Vagina (tissue), 2 donors: ENCODE measurements around the gene OR51B6. TPM values are rescaled to one million over a fixed set of nuclear protein-coding genes. Genes with fewer than 3 reads are reported as not detected.
"Not testable (repeated sequence)": the region's sequence is repeated elsewhere in the genome, so short reads cannot be mapped to it uniquely, and the experiment has no call there.

Source experiments
- DNase-seq, 2 donors: peaks; one replicate each; pipeline ENCODE4 v3.0.0-alpha.2; 2017; ENCODE audit errors: extremely low spot score in 2 of 2
- H3K27ac ChIP-seq: fragments of 200-600 bp; sonication (generic); one replicate; pipeline ENCODE4 v1.5.1; 2019
- H3K27me3 ChIP-seq: fragments of 200-600 bp; sonication (generic); one replicate; pipeline ENCODE4 v1.5.1; 2019
- H3K36me3 ChIP-seq, 2 donors: fragments of 200-600 bp; sonication (generic); one replicate each; pipeline ENCODE4 v1.5.1; 2017 to 2019
- H3K4me1 ChIP-seq: fragments of 200-600 bp; sonication (generic); one replicate; pipeline ENCODE4 v1.5.1; 2019
- H3K4me3 ChIP-seq, 2 donors: fragments of 200-600 bp; sonication (generic); 1 replicate in 1 of 2; 2 replicates in 1 of 2; pipeline ENCODE4 v1.5.1; 2016 to 2019
- H3K9me3 ChIP-seq: fragments of 200-600 bp; sonication (generic); one replicate; pipeline ENCODE4 v1.5.1; 2019
- POLR2A ChIP-seq, 2 donors: fragments of 450-650 bp; IDR thresholded peaks; one replicate each; pipeline ENCODE4 v1.6.1; 2017; ENCODE audit warnings: antibody characterized with exemption in 2 of 2, mild to moderate bottlenecking in 2 of 2, moderate library complexity in 2 of 2
- POLR2AphosphoS5 ChIP-seq, 2 donors: sonication (generic); formaldehyde crosslinking; IDR thresholded peaks; one replicate each; pipeline ENCODE4 v1.9.0; 2017; ENCODE audit warnings: antibody characterized with exemption in 2 of 2, mild to moderate bottlenecking in 2 of 2, low read depth in 1 of 2; ENCODE audit not compliant: insufficient read depth in 1 of 2
- intact Hi-C: fragments of 100-400 bp; cut with DNase I; formaldehyde crosslinking; loops from one replicate; pipeline ENCODE4 v1.15.1; 2023
- total RNA-seq: library from RNA; depleted of rRNA; stranded (reverse); fragments of >200 nt; gene quantifications from one replicate; pipeline ENCODE4 v1.2.3, GENCODE V29; 2016
- TF ChIP-seq, protein P1 (sequence below), 3 experiments: fragments of 450-650 bp in 2 of 3; fragments of 200-600 bp in 1 of 3; sonication (generic) in 1 of 3; IDR thresholded peaks; one replicate each; pipeline ENCODE4 v1.5.1; 2017 to 2019; ENCODE audit warnings: antibody characterized with exemption in 3 of 3, mild to moderate bottlenecking in 2 of 3, moderate library complexity in 2 of 3

OR51B6 gene
- total RNA-seq, 1 donor from 2014 or later, result not detected

DNA sequence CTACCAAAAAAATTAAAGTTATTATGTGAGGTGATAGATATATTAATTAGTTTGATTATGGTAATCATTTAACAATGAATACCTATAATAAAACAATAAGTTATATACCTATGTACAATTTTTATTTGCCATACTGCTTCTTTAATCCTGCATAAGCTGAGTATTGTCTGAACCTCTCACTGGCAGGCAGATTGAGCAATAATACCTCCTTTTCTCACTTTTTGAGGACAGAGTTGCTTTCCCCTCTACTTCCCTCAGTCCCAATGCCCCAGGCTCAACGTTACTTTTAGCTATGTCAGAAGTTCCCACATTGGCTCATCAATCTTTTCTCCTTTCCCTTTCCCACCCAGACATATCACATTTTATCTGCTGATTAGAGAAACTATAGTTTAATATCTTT lies 1.8 kb upstream of the OR51B6 start:
- H3K27me3 ChIP-seq, result no peaks in the 10 kb centered on the region
- DNase-seq, result no peak
- H3K4me1 ChIP-seq, result no peaks in the 10 kb centered on the region
- no peaks in the 10 kb centered on the region for H3K36me3 ChIP-seq
- intact Hi-C loops, result no loop called here
- TF ChIP-seq POLR2A (IDR thresholded peaks at IDR 0.05) (no peak), POLR2AphosphoS5 (IDR thresholded peaks at IDR 0.05; ENCODE audit: insufficient read depth in 1 of 2, low read depth in 1 of 2) (no peak)
- TF ChIP-seq, protein P1, sequence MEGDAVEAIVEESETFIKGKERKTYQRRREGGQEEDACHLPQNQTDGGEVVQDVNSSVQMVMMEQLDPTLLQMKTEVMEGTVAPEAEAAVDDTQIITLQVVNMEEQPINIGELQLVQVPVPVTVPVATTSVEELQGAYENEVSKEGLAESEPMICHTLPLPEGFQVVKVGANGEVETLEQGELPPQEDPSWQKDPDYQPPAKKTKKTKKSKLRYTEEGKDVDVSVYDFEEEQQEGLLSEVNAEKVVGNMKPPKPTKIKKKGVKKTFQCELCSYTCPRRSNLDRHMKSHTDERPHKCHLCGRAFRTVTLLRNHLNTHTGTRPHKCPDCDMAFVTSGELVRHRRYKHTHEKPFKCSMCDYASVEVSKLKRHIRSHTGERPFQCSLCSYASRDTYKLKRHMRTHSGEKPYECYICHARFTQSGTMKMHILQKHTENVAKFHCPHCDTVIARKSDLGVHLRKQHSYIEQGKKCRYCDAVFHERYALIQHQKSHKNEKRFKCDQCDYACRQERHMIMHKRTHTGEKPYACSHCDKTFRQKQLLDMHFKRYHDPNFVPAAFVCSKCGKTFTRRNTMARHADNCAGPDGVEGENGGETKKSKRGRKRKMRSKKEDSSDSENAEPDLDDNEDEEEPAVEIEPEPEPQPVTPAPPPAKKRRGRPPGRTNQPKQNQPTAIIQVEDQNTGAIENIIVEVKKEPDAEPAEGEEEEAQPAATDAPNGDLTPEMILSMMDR (IDR thresholded peaks at IDR 0.05), result no peak
- H3K4me3 ChIP-seq, result no peak overlapping the region
- no peak overlapping the region for H3K27ac ChIP-seq
- no peaks in the 10 kb centered on the region for H3K9me3 ChIP-seq

DNA sequence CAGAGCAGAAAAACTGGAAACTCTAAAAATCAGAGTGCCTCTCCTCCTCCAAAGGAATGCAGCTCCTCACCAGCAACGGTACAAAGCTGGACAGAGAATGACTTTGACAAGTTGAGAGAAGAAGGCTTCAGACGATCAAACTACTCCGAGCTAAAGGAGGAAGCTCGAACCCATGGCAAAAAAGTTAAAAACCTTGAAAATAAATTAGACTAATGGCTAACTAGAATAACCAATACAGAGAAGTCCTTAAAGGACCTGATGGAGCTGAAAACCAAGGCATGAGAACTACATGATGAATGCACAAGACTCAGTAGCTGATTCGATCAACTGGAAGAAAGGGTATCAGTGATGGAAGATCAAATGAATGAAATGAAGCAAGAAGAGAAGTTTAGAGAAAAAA lies 4.7 kb downstream of the OR51B6 start:
- H3K9me3 ChIP-seq, intact Hi-C loops, H3K27ac ChIP-seq, H3K36me3 ChIP-seq, H3K4me1 ChIP-seq, H3K4me3 ChIP-seq, DNase-seq, H3K27me3 ChIP-seq: not testable (repeated sequence)

DNA sequence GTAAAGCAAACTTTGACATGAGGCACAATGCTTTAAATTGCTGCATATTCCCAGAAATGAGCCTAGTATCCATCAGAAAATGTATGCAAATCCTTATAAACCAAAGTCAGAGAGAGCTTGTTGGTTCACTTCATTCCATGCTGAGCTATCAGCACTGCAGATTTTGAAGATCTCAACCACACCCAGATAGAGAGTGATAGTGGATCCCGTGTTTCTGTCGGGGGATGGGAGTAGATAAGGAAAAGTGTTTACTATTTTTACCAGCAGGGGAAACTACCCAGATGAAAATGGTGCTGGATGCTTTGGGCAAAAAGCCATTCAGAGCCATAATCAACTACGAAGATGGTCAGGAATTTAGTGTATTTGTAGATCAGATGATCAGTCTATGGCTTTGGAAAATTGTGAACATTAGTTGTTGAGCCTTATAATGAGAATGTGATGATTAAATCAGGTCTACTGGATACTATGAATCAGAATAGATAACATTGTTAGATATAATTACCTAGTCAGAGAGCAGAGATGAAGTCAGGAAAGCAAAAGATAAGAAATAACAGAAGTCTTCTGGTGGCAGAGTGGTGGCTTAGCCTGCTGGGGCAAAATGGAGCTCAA lies 10.8 kb downstream of the OR51B6 start:
- Histone ChIP-seq H3K27ac (no peak overlapping the region), H3K36me3 (no peaks in the 10 kb centered on the region), H3K9me3 (no peaks in the 10 kb centered on the region), H3K4me3 (no peak overlapping the region), H3K27me3 (no peaks in the 10 kb centered on the region), H3K4me1 (no peaks in the 10 kb centered on the region)
- DNase-seq, result no peak
- TF ChIP-seq POLR2A (IDR thresholded peaks at IDR 0.05) (no peak), POLR2AphosphoS5 (IDR thresholded peaks at IDR 0.05; ENCODE audit: insufficient read depth in 1 of 2, low read depth in 1 of 2) (no peak)
- TF ChIP-seq, protein P1 (IDR thresholded peaks at IDR 0.05), result no peak
- intact Hi-C loops, result no loop called here

DNA sequence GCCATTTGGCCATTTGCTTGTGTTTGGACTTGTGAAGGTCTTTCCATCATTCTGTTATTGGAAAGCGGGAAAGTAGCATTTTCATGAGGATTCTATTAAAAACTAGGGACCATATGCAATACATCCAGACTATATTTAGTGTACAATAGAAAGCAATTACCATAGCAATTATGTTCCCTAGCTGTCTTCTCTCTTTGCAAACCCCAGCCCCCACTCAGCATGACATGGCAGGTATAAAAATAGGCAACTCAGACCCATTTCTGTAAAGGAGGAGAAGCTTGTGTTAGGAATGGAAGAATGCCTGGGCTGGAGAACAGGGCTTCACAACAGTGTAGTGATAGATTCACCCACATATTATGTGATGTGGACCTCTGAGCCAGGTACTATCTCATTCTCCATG lies 12.4 kb downstream of the OR51B6 start:
- H3K27ac ChIP-seq, result no peak overlapping the region
- TF ChIP-seq POLR2AphosphoS5 (IDR thresholded peaks at IDR 0.05; ENCODE audit: insufficient read depth in 1 of 2, low read depth in 1 of 2) (no peak), POLR2A (IDR thresholded peaks at IDR 0.05) (no peak)
- TF ChIP-seq, protein P1 (IDR thresholded peaks at IDR 0.05), result no peak
- H3K9me3 ChIP-seq, result no peaks in the 10 kb centered on the region
- no peaks in the 10 kb centered on the region for H3K36me3 ChIP-seq
- H3K27me3 ChIP-seq, result no peaks in the 10 kb centered on the region
- H3K4me3 ChIP-seq, result no peak overlapping the region
- no peak for DNase-seq
- intact Hi-C loops, result no loop called here
- no peaks in the 10 kb centered on the region for H3K4me1 ChIP-seq

DNA sequence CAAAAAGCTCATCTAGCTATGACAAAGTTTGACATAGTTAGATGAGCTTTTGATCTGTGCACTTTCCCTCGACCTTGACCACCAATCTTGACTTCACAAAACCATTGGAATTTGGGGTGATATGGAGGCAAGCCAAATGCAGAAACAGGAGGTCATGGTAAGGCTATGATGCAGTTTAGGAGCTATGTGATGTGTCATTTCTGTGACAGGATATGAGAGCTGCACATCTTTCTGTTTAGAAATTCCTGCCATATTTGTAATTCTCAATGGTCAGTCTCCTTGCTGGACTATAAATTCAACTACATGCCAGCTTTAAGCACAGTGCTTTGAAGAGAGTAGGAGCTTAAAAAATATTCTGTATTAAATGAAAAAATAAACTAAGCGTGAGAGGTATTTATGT lies 12.9 kb downstream of the OR51B6 start:
- H3K27me3 ChIP-seq, result no peaks in the 10 kb centered on the region

DNA sequence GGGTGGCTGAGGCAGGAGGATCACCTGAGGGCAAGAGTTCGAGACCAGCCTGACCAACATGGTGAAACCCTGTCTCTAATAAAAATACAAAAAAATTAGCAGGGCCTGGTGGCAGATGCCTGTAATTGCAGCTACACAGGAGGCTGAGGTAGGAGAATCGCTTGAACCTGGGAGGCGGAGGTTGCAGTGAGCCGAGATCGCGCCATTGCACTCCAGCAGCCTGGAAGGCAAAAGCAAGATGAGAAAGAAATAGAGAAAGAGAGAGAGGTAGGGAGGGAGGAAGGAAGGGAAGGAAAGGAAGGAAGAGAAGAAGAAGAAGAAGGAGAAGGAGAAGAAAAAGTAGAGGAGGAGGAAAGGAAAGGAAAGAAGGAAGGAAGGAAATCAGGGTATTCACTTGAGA lies 15.1 kb downstream of the OR51B6 start:
- H3K4me1 ChIP-seq, H3K9me3 ChIP-seq, H3K4me3 ChIP-seq, H3K27me3 ChIP-seq, H3K36me3 ChIP-seq, intact Hi-C loops, H3K27ac ChIP-seq, DNase-seq: not testable (repeated sequence)

More for the DNA sequence above, 12.9 kb downstream of the OR51B6 start:
- intact Hi-C loops, result no loop called here
- Histone ChIP-seq H3K27ac (no peak overlapping the region), H3K9me3 (no peaks in the 10 kb centered on the region), H3K36me3 (no peaks in the 10 kb centered on the region), H3K4me1 (no peaks in the 10 kb centered on the region), H3K4me3 (no peak overlapping the region)
- no peak for DNase-seq
- TF ChIP-seq POLR2A (IDR thresholded peaks at IDR 0.05), result no peak
- TF ChIP-seq, protein P1 (IDR thresholded peaks at IDR 0.05), result no peak
